DMS79 (cell line): ENCODE measurements around the gene YIPF3.
A peak's percentile ranks its signal among the peaks of the same experiment; 100 is the strongest.
"Not testable (repeated sequence)": the region's sequence is repeated elsewhere in the genome, so short reads cannot be mapped to it uniquely, and the experiment has no call there.

Source experiments
- DNase-seq: peaks from one replicate; lab custom pipeline; 2025; lab: John Stamatoyannopoulos, UW

Gene YIPF3

DNA sequence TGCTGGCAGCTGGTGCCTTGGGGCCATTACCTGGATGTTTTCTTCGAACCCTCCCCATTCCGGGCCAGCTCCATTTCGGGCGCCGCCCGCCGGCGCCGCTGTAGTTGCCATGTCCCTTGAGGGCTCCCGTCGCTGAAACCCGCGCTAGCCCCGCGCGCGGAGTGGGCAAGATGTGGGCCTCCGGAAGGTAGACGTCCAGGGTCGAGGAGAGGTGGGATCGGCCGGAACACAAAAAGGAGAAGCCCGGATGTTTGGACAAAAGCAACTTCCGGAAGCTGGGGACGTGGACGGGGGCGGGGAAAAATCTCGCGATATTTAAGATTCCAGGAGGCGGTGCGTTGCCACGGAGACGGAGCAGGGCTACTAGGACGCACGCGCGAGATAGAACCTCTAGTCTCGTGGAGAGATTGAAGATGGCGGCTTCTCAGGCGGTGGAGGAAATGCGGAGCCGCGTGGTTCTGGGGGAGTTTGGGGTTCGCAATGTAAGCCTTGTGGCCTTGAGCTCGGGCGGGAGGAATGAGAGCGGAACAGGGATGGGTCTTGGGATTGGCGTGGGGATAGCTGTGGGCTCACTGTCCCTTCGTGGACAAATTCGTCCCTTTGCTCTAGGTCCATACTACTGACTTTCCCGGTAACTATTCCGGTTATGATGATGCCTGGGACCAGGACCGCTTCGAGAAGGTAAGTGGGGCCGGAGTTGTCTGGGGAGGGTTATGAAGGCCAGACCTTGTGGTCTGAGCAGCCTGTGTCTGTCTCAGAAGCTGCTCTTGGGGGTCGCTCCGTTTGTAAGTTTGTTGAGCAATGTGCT lies at the start of gene YIPF3, which contains the start of gene POLR1C:
TSS of gene YIPF3 (minus strand) at position 230 of the 808 bp plus-strand sequence. CDS start at position 111, 119 bp downstream.
TSS of gene POLR1C (plus strand) at position 393 of the 808 bp plus-strand sequence. CDS start at position 414, 21 bp downstream.
- peak; percentile 97 for DNase-seq

DNA sequence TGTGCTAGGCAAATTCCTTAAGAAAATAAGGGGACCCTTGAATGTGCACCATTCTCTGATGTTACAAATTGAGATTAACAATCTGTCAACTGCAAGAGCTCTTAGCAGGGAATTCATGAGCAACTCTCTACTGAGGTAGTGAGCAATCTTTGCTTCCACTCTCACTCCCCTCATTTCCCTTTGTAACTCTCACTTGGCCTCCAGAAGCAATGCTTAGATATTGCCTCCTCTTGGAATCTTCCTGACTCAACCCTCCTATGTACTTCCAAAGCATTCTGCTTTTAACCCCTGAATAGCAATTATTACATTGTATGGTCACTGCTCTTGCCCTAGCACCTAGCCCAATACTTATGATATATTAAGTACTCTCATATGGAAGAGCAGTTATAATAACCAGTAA lies 42.6 kb upstream of the YIPF3 start:
- DNase-seq, result no peak

DNA sequence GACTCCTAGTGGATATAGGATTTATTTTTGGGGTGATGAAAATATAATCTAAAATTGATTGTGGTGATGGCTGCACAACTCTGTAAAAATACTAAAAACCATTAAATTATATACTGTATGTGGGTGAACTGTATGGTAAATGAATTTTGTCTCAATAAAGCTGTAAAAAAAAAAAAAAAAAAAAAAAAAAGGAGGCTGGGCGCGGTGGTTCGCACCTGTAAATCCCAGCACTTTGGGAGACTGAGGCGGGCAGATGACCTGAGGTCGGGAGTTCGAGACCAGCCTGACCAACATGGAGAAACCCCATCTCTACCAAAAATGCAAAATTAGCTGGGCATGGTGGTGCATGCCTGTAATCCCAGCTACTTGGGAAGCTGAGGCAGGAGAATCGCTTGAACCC lies 40.9 kb upstream of the YIPF3 start:
- DNase-seq, result not testable (repeated sequence)

- no peak for DNase-seq
Measured at GRCh38 chr6:43547222-43547621, 30.5 kb upstream of the YIPF3 start.

DNA sequence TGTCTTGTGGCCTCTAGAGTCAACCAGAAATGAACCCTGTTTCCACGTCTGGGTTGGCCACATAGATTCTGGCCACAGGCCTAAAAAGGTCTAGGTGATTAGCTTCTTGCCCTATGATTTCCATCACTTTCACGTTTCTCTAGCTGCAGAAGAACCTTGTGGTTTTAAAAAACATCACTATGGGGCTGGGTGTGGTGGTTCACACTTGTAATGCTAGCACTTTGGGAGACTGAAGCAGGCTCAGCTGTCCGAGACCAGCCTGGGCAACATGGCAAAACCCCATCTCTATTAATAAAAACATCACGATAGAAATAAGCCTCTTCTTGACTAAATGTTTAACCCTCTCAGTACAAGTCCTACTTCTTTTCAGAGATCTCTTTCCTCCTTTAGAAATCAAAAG lies 27.7 kb upstream of the YIPF3 start:
- no peak for DNase-seq

DNA sequence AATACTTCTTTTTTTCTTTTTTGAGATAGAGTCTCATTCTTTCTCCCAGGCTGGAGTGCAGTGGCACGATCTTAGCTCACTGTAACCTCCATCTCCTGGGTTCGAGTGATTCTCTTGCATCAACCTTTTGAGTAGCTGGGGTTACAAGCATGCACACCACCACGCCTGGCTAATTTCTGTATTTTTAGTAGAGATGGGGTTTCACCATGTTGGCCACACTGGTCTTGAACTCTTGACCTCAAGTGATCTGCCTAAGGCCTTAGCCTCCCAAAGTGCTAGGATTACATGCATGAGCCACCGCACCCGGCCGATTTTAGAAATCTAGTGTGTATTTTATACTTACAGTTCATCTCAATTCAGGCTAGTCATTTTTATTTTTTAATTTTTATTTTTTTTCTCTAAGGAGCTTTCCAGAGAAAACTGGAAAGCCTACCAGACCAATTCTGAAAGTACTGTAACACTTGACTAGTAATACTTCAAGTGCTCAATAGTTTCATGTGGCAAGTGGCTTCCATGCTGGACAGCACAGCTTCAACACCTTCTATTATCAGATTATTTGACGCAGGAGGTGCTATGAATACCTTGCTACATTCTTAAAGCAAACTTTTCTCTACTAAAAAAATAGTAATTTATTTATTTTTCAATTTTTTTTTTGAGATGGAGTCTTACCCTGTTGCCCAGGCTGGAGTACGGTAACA lies 25.2 kb upstream of the YIPF3 start:
- no peak for DNase-seq

- no peak for DNase-seq
Measured at GRCh38 chr6:43540507-43540906, 23.8 kb upstream of the YIPF3 start.

- not testable (repeated sequence) for DNase-seq
Measured at GRCh38 chr6:43539409-43539808, 22.7 kb upstream of the YIPF3 start.

GRCh38 chr6:43538986-43539385 lies 22.3 kb upstream of the YIPF3 start:
- not testable (repeated sequence) for DNase-seq

DNA sequence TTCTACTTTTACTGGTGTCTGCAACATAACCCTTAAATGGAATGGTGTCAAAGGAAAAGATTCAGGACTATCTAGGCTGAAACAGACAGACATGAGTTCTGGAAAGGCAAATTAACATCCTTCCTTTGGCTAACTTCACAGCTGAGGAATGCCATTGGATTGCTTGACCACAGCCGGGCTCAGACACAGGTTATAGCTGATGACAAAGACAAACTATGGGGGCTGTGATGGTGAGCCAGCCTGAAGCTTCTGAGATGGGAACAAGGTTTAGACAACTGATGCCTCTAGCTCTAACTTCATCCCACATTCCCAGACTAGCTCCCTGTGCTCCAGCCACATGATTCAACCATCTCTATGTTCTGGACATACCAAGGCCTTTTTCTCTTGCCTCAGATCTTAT lies 15.5 kb upstream of the YIPF3 start:
- no peak for DNase-seq

GRCh38 chr6:43524483-43524961 lies 7.8 kb upstream of the YIPF3 start:
- no peak for DNase-seq

DNA sequence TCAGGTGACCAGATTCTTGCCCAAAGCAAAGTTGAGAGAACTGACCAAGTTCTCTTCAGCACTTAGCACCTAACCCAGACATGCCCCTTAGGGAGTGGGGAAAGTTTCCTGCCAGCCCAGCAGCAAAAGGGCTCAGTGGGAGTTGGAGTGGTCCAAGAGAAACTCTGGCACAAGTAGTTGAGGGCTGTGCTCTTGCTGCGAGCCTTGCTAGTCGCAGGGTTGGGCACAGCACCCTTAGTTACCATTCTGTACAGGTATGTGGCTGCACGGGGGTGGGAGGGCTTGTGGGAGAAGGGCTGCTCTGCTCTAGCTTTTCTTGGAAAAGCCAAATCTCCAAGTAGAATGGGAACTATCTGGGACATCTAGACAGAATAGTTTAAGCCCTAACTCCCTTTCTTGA lies 6.6 kb upstream of the YIPF3 start:
- no peak for DNase-seq

DNA sequence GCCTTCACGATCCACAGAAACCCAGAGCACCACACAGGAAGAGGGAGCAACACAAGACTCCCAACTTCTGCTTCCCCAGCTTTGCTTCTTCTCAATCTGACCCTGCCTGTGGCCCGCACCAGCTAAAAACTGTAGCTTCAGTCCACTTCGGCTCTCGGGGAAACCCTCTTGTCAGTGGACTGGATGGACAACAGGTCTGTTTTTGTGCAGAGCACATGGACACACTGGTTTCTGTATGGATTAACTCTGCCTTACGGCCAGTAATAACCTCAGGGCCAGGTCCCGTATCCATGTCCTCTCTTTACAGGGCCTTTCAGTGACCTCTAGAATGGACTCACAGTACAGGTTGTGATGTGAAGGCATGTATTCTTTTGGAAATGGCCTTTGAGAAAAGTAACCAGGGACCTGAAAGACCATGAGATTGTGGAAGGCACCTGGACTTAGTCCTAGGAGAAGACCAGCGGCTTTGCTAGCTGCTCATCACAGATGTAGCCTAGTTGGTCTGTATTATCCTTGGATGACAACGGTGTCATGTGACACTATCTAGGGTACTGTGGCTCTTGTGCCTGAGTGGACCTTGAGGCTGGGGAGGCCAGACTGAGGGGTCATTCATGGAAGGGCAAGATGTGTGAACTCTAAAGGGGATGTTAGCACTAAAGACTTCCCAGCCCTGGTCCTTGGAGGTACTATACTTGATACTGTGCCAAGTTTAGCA lies 6.0 kb upstream of the YIPF3 start:
- DNase-seq, result no peak

- peak; percentile 53 for DNase-seq
Measured at GRCh38 chr6:43521836-43522235, 5.1 kb upstream of the YIPF3 start.

- no peak for DNase-seq
Measured at GRCh38 chr6:43520097-43520496, 3.4 kb upstream of the YIPF3 start.

DNA sequence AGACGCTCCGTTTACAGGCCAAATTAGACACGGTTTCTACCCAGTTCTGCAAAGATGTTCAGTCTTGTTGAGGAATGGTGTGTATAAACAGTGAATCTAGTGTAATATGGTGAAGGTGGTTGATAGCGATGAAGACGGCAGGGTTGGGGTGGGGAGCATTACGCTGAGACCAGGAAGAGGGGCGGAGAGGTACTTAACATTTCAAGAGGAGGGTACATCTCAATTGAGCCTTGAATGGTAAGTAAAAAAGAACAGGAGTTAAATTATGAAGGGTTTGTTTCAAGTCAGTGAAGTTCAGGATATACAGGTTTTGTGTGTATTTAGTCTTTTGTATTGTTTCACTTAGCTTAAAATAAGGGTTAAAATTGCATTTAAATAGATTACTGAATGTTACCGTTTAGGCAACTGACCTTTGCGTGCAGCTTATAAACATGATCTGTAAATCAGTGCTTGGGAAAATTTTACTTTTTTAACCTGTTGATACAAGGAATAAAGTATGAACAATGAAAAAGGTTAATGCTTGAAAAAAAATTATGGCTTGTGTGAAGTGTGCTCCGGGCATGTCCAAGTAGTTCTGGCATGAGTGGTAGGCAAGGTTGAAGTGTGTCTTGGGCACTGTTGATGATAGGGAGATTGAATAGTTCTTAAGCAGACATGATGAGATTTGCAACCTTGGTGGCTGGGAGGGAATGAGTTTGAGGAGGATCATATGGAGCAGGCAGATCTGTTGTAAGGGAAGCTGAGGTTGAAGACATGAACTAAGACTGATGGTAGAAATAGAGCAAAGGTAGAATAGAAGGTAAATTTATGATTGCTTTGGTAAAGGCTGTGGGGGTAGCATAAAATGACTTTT lies 1.0 kb upstream of the YIPF3 start:
- DNase-seq, result no peak

GRCh38 chr6:43516367-43516696 lies 394 bp downstream of the YIPF3 start:
- DNase-seq, result no peak

GRCh38 chr6:43515808-43516207 lies 918 bp downstream of the YIPF3 start:
- peak; percentile 13 for DNase-seq

GRCh38 chr6:43511824-43512415 lies 4.8 kb downstream of the YIPF3 start:
- no peak for DNase-seq

- no peak for DNase-seq
Measured at GRCh38 chr6:43510827-43511163, 5.9 kb downstream of the YIPF3 start.
